Measurements from ENCODE around the gene IFI30. TPM values are rescaled to one million over a fixed set of nuclear protein-coding genes. Genes with fewer than 3 reads are reported as not detected.
"Not testable (repeated sequence)": the region's sequence is repeated elsewhere in the genome, so short reads cannot be mapped to it uniquely, and the experiment has no call there.

Gene IFI30
- total RNA-seq, 2 donors from 2014 or later = 10.2 to 11.4 TPM

DNA sequence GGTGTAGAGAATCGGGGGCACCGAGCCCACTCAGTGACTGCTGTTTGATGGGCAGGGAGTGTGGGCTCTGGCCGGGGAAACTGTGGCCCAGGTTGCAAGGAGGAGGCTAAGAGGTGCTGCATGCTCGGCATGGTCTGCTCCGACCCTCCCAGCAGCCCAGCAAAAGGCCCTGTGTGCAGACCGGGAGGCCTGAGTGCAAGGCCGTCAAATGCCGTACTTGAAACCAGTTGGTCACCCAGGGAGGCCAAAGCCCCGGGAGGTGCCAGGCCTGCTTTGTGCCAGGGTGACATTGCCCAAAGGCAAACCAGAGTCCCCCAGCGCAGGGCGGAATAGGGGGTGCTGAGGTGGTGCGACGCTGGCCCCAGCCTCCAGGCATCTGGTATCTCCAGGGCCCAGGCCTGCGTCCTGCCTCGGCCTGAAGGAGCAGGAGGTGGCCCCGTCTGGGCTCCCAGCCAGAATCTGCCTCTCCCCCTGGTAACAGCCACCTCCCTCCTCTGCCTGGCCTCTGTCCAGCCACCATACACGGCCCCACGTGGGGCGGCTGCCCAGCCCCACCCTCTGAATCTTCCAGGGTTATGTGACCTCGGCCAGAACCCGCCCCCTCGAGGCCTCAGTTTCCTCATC lies 16.7 kb upstream of the IFI30 start:
- no peaks in the 10 kb centered on the region for H3K27me3 Mint-ChIP-seq (ENCODE audit: low read depth)
- DNase-seq (no peak), ATAC-seq (replicated peaks in 1 of 2) (no peak)
- H3K36me3 Mint-ChIP-seq (ENCODE audit: insufficient read depth in 2 of 2) = peaks cover 2 to 3% of the 10 kb centered on the region in 2 donors
- no peak overlapping the region for H3K27ac Mint-ChIP-seq
- no peaks in the 10 kb centered on the region for H3K9me3 Mint-ChIP-seq
- H3K4me1 Mint-ChIP-seq (ENCODE audit: low read depth) = peaks cover 35% of the 10 kb centered on the region
- H3K4me3 Mint-ChIP-seq = no peak overlapping the region

DNA sequence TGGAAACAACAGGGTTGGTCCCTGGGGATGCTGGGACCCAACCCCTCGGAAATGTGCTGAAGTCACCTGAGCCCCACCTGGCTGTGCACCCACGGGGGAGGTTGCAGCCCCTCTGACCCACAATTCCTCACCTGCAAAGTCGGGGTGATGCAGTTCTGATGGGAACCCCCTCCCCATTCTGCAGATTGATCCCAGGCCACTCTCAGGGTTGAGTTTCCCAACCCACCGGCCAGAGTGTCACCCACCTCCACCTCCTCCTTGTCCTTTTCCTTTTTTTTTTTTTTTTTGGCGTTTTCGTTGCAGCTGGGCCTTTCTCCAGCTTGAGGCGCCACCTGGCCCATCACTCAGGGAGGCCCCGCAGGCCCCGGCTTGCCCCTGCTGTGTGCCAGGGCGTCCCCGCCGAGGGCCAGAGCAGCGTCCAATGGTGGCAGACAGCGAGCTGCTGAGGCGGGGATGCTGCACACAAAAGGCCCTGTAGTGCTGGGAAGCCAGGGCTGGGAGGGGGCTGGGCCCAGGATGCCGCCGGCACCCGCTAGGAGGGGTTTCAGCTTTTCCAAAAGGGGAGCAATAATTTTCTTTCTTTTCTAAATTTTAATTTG lies 16.0 kb upstream of the IFI30 start:
- DNase-seq = no peak
- peaks cover 2% of the 10 kb centered on the region in 2 donors for H3K36me3 Mint-ChIP-seq (ENCODE audit: insufficient read depth in 2 of 2)
- no peak overlapping the region for H3K27ac Mint-ChIP-seq
- no peaks in the 10 kb centered on the region for H3K27me3 Mint-ChIP-seq (ENCODE audit: low read depth)
- H3K4me1 Mint-ChIP-seq (ENCODE audit: low read depth) = peaks cover 31% of the 10 kb centered on the region
- ATAC-seq (replicated peaks in 1 of 2) = no peak
- H3K9me3 Mint-ChIP-seq = no peaks in the 10 kb centered on the region
- no peak overlapping the region for H3K4me3 Mint-ChIP-seq

- no peaks in the 10 kb centered on the region for H3K9me3 Mint-ChIP-seq
- H3K4me1 Mint-ChIP-seq (ENCODE audit: low read depth) = peaks cover 31% of the 10 kb centered on the region
- DNase-seq = no peak
- H3K27me3 Mint-ChIP-seq (ENCODE audit: low read depth) = no peaks in the 10 kb centered on the region
- H3K4me3 Mint-ChIP-seq = no peak overlapping the region
- no peak overlapping the region for H3K27ac Mint-ChIP-seq
- ATAC-seq (replicated peaks in 1 of 2) = no peak
- peaks cover 4 to 6% of the 10 kb centered on the region in 2 donors for H3K36me3 Mint-ChIP-seq (ENCODE audit: insufficient read depth in 2 of 2)
These were observed 15.1 kb upstream of the IFI30 start for GRCh38 chr19:18158467-18158866.

GRCh38 chr19:18159059-18159616 lies 14.5 kb upstream of the IFI30 start:
- H3K9me3 Mint-ChIP-seq = not testable (repeated sequence)

DNA sequence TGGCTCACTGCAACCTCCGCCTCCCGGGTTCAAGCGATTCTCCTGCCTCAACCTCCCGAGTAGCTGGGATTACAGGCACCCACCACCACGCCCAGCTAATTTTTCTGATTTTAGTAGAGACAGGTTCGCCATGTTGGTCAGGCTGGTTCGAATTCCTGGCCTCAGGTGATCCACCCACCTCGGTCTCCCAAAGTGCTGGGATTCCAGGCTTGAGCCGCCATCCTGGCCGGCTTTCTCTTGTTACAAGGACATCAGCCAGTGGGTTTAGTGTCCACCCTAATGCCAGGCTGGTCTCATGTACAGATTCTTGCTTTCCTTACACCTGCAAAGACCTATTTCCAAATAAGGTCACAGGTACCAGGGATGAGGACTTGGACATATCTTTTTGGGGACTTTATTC lies 13.8 kb upstream of the IFI30 start:
- H3K36me3 Mint-ChIP-seq (ENCODE audit: insufficient read depth in 2 of 2) = peaks cover 4 to 6% of the 10 kb centered on the region in 2 donors
- H3K4me1 Mint-ChIP-seq (ENCODE audit: low read depth) = peaks cover 21% of the 10 kb centered on the region
- H3K27me3 Mint-ChIP-seq (ENCODE audit: low read depth) = no peaks in the 10 kb centered on the region
- H3K27ac Mint-ChIP-seq = no peak overlapping the region
- no peak for DNase-seq
- no peak overlapping the region for H3K4me3 Mint-ChIP-seq
- ATAC-seq (replicated peaks in 1 of 2) = no peak
- no peaks in the 10 kb centered on the region for H3K9me3 Mint-ChIP-seq

More at GRCh38 chr19:18159059-18159616, 14.5 kb upstream of the IFI30 start:
- not testable (repeated sequence) for ATAC-seq (replicated peaks in 1 of 2); H3K27ac Mint-ChIP-seq; H3K4me3 Mint-ChIP-seq; H3K27me3 Mint-ChIP-seq (ENCODE audit: low read depth); H3K36me3 Mint-ChIP-seq (ENCODE audit: insufficient read depth in 2 of 2); DNase-seq
- H3K4me1 Mint-ChIP-seq (ENCODE audit: low read depth) = peaks cover 27% of the 10 kb centered on the region

- DNase-seq = no peak
- peak overlapping the region; percentile 79 to 83 for H3K4me3 Mint-ChIP-seq
These were observed 13.1 kb upstream of the IFI30 start for GRCh38 chr19:18160493-18160970.

GRCh38 chr19:18160971-18161635 lies 12.5 kb upstream of the IFI30 start:
- Mint-ChIP-seq H3K27me3 (ENCODE audit: low read depth) (no peaks in the 10 kb centered on the region), H3K4me1 (ENCODE audit: low read depth) (peaks cover 20% of the 10 kb centered on the region), H3K9me3 (no peaks in the 10 kb centered on the region), H3K27ac (no peak overlapping the region), H3K4me3 (peak overlapping the region; percentile 79 to 83), H3K36me3 (ENCODE audit: insufficient read depth in 2 of 2) (peaks cover 4 to 11% of the 10 kb centered on the region in 2 donors)
- DNase-seq (peak; percentile 82 to 93), ATAC-seq (replicated peaks in 1 of 2) (peak; percentile 92 to 93)

More at GRCh38 chr19:18160493-18160970, 13.1 kb upstream of the IFI30 start:
- no peak for ATAC-seq (replicated peaks in 1 of 2)
- Mint-ChIP-seq H3K27ac (peak overlapping the region; percentile 57), H3K9me3 (no peaks in the 10 kb centered on the region), H3K36me3 (ENCODE audit: insufficient read depth in 2 of 2) (peaks cover 4 to 6% of the 10 kb centered on the region in 2 donors), H3K27me3 (ENCODE audit: low read depth) (no peaks in the 10 kb centered on the region), H3K4me1 (ENCODE audit: low read depth) (peaks cover 21% of the 10 kb centered on the region)

GRCh38 chr19:18161636-18162002 lies 12.0 kb upstream of the IFI30 start:
- ATAC-seq (replicated peaks in 1 of 2) = no peak
- Mint-ChIP-seq H3K4me3 (peak overlapping the region; percentile 46 to 55), H3K36me3 (ENCODE audit: insufficient read depth in 2 of 2) (peaks cover 4 to 14% of the 10 kb centered on the region in 2 donors), H3K9me3 (no peaks in the 10 kb centered on the region), H3K4me1 (ENCODE audit: low read depth) (peaks cover 15% of the 10 kb centered on the region), H3K27me3 (ENCODE audit: low read depth) (no peaks in the 10 kb centered on the region), H3K27ac (no peak overlapping the region)
- DNase-seq = no peak

DNA sequence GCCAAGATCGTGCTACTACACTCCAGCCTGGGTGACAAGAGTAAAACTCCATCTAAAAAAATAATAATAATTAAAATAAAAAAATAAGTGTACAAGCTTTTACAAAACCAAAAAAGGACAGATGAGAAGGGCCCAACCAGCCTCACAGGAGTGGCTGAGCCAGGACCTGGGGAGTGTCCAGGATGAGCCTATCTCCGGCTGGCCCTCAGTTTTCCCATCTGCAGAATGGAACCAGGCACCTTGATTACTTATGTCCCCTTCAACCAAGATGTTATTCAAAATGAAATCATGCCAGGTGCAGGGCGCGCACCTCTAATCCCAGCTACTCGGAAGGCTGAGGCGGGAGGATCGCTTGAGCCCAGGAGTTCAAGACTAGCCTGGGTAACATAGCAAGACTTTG lies 9.5 kb upstream of the IFI30 start:
- Mint-ChIP-seq H3K4me3 (no peak overlapping the region), H3K27me3 (ENCODE audit: low read depth) (no peaks in the 10 kb centered on the region), H3K9me3 (no peaks in the 10 kb centered on the region), H3K27ac (no peak overlapping the region), H3K4me1 (ENCODE audit: low read depth) (peaks cover 14% of the 10 kb centered on the region), H3K36me3 (ENCODE audit: insufficient read depth in 2 of 2) (peaks cover 4 to 14% of the 10 kb centered on the region in 2 donors)
- no peak for DNase-seq
- ATAC-seq (replicated peaks in 1 of 2) = no peak

DNA sequence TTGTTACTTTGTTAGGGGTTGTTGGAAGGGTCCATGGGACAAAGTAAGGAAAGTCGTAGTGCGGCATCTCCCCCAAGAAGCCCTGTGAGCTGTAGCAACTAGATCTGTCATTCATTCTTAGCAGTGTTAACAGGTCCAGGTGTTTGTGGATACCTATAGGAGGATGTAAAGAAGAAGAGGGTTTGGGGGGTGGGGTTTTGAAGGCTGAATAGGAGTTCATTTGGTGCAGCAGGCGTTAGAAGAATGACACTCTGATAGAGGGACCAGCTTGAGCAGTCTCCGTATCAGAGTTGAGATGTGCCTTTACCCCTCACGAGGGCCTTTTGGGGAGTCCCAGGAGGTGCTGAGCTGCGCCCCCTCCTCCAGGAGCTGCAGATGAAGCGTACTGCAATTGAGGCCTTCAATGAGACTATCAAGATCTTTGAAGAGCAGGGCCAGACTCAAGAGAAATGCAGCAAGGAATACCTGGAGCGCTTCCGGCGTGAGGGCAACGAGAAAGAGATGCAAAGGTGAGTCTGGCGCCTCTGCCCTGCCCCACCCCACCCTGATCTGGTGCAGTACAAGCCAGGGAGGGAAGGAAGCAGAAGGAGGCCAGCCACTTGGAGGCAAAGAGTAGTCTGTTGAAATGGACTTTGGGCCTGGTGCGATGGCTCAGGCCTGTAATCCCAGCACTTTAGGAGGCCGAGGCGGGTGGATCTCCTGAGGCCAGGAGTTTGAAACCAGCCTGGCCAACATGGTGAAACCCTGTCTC lies 7.6 kb upstream of the IFI30 start:
- no peak for DNase-seq
- Mint-ChIP-seq H3K27ac (no peak overlapping the region), H3K4me3 (no peak overlapping the region), H3K4me1 (ENCODE audit: low read depth) (peaks cover 5% of the 10 kb centered on the region), H3K9me3 (no peaks in the 10 kb centered on the region), H3K27me3 (ENCODE audit: low read depth) (no peaks in the 10 kb centered on the region), H3K36me3 (ENCODE audit: insufficient read depth in 2 of 2) (peaks cover 2 to 15% of the 10 kb centered on the region in 2 donors)
- no peak for ATAC-seq (replicated peaks in 1 of 2)

DNA sequence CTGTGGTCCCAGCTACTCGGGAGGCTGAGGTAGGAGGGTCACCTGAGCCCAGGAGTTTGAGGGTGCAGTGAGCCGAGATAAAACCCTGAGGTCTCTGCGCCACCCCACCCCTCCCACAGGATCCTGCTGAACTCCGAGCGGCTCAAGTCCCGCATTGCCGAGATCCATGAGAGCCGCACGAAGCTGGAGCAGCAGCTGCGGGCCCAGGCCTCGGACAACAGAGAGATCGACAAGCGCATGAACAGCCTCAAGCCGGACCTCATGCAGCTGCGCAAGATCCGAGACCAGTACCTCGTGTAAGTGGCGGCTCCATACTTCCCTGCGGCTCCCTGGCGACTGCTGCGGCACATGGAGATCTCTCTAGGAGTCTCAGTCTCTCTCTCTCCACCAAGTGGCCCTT lies 6.6 kb upstream of the IFI30 start:
- no peaks in the 10 kb centered on the region for H3K9me3 Mint-ChIP-seq
- H3K27me3 Mint-ChIP-seq (ENCODE audit: low read depth) = no peaks in the 10 kb centered on the region
- H3K36me3 Mint-ChIP-seq (ENCODE audit: insufficient read depth in 2 of 2) = peaks cover 2 to 13% of the 10 kb centered on the region in 2 donors
- H3K4me3 Mint-ChIP-seq = no peak overlapping the region
- ATAC-seq (replicated peaks in 1 of 2) = no peak
- no peak overlapping the region for H3K27ac Mint-ChIP-seq
- DNase-seq = no peak
- H3K4me1 Mint-ChIP-seq (ENCODE audit: low read depth) = peaks cover under 1% of the 10 kb centered on the region

GRCh38 chr19:18167975-18168645 lies 5.5 kb upstream of the IFI30 start:
- peak; percentile 72 to 73 for DNase-seq
- peak; percentile 92 to 93 for ATAC-seq (replicated peaks in 1 of 2)
- peaks cover 2 to 12% of the 10 kb centered on the region in 2 donors for H3K36me3 Mint-ChIP-seq (ENCODE audit: insufficient read depth in 2 of 2)
- H3K4me3 Mint-ChIP-seq = no peak overlapping the region
- H3K27me3 Mint-ChIP-seq (ENCODE audit: low read depth) = no peaks in the 10 kb centered on the region
- H3K27ac Mint-ChIP-seq = no peak overlapping the region
- no peaks in the 10 kb centered on the region for H3K9me3 Mint-ChIP-seq
- no peaks in the 10 kb centered on the region for H3K4me1 Mint-ChIP-seq (ENCODE audit: low read depth)
